HG02938 (cell line): ENCODE data around the gene PTPRN2.
"Not testable (repeated sequence)": the region's sequence is repeated elsewhere in the genome, so short reads cannot be mapped to it uniquely, and the experiment has no call there.

Experiments
- ATAC-seq: cut with Tn5 transposase; IDR thresholded peaks from one replicate; pipeline ENCODE4 v1.9.1; 2021; ENCODE audit warnings: mild to moderate bottlenecking, moderate library complexity; ENCODE audit not compliant: unreplicated experiment

PTPRN2 gene

GRCh38 chr7:157854066-157854891, 733.3 kb downstream of the PTPRN2 start:
- ATAC-seq = no peak

DNA sequence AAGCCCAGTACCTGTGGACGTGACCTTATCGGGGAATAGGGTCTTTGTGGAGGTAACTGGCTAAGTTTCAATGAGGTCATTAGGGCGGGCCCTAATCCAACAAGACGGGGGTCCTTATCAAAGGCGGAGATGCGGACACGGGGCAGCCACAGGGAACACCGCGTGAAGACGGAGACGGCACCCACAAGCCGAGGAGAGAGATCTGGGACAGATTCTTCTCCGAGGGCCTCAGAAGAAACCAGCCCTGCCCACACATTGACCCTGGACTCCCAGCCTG, 733.9 kb downstream of the PTPRN2 start:
- ATAC-seq = no peak

- no peak for ATAC-seq
Observed at GRCh38 chr7:157853076-157853788, 734.4 kb downstream of the PTPRN2 start.

DNA sequence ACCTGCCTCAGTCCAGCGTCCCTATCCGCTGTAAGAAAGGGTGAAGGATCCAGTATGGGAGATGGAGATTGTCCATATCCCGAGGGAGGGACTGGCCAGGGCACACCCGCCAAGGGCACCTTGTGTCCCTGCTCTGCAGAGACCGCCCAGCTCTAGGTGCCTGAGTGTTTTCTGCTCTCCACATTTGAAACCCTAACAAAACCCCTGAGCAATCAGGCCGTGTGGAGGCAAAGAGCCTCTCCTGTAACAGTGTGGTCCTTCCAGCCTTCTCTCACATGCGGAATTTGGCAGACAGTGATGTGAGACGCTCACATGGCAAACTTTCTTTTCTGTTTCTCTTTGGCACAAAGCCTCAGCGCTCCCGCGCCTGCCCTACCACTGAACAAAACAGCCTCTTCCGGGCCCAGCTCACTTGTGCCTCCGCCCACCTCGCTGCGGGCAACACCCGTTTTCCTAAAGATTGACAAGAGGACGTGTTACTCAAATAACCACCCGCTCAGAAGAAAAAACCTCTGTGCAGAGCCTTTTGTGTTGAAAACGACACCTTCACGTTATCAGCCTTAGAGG, 736.0 kb downstream of the PTPRN2 start:
- no peak for ATAC-seq

DNA sequence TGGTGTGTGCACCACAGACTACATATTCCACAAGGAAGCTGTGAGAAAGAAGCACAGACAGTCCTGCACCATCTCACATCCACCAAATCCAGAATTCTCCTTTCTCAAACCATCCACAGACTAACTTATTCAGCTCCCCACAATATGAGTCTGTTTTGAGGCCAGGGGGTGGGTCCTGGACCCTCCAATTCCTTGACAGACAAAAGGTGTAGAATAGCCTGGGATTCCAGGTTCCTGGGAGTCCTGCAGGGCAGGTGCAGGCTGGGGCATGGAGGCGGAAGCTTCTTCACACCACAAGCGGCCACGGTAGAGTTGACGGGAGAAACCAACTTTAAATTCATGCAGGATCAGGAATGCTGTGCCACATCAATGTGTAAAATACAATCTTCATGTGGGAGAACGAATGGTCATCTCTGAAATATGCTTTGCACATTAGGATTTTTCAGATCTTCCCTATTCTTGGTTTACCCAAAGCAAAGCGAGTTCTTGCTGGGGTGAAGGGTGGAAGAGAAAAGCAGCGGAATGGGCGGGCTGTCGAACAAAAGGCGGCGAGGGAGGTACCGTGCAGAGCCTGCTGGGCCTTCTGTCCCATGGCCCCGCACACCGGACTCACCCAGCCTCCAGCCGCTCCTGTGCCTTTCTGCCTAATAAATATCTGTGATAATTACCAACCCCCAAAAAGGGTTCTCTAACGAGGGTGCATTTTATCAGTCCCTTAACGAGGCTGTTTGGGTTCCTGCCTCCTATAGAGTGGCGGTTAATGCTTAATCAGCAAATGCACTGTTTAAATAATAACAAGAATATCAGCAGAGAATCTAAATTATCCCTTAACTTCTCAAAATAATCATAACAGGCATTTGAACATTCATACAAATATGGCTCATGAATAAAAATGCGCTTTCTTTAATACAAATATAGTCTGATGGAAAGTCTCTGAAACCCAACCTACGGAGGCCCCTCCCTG, 736.9 kb downstream of the PTPRN2 start:
- no peak for ATAC-seq

DNA sequence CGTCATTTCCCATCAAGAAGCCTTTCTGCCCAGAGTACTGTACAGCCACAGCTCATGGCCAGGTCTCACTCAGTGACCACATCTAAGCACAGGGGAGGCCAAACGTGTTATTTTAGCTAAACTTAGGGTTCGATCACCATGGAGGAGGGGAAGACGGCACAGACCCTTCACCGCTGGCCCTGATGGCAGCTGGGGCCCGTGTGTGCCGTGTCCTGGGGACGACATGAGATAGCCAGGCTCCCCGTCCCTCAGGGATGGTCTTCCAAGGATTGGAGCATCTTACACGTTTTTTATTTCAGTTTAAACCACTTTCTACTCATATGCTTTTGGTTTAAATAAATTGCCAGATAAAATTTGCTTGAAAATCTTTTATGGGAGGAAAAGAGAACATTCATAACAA, 737.9 kb downstream of the PTPRN2 start:
- ATAC-seq = no peak

DNA sequence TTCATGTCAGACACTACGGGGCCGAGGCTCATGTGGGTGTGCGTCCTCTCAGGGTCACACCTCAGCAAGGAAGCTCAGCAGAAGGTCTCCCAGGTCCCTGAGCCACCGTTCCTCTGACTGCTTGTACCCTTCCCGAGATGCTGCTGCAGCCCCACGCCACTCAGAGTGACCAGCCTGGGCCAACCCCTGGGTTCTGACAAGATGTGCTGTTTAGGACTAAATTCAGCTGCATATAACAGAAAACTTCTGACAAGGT, 738.4 kb downstream of the PTPRN2 start:
- ATAC-seq = no peak

GRCh38 chr7:157848508-157849340, 738.9 kb downstream of the PTPRN2 start:
- no peak for ATAC-seq

GRCh38 chr7:157847756-157848487, 739.7 kb downstream of the PTPRN2 start:
- ATAC-seq = not testable (repeated sequence)

GRCh38 chr7:157846746-157847145, 740.9 kb downstream of the PTPRN2 start:
- not testable (repeated sequence) for ATAC-seq

DNA sequence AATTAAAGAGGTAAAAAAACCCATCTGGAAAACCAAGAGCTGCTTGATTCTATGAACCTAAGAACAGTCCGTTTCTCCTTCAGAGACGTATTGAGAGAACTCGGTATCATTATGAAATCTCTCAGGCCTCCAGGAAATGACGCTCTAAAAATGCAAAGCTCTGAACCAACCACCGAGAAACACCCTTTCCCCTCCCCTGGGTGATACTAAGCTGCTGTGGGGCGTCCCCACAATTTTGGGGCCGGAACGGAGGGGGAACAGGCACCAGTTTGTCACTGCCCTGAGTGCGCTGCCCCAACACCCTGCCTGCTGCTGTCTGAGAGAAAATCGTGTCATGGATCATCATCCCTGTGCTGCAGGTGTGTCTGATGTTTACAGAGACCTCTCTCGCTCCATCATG, 741.4 kb downstream of the PTPRN2 start:
- no peak for ATAC-seq

DNA sequence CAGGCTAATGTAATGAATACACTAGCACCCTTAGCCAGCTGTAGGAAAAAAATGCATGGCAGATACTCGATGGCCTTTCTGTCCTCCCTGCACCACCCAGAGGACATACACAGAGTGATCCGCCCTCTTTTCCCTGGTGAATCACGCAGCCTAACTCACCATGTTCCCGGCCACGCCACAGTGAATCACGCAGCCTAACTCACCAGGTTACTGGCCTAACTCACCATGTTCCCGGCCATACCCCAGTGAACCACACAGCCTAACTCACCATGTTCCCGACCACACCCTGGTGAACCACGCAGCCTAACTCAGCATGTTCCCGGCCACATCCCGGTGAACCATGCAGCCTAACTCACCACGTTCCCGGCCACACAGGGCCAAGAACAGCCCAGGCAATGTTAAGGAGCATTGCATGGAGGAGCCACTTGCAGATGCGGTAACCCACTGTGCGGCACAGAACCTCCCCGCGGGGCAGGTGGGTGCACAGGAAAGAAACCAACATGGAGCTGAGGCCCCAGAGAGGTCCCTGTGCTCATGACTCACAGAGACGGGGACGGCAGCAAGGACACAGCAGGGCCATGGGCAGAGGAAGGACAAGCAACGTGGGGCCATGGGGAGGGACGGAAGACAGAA, 742.3 kb downstream of the PTPRN2 start:
- no peak for ATAC-seq

GRCh38 chr7:157844611-157845010, 743.0 kb downstream of the PTPRN2 start:
- no peak for ATAC-seq

- ATAC-seq = no peak
Observed at GRCh38 chr7:157844141-157844540, 743.5 kb downstream of the PTPRN2 start.

- ATAC-seq = no peak
Observed at GRCh38 chr7:157843336-157844140, 744.1 kb downstream of the PTPRN2 start.

DNA sequence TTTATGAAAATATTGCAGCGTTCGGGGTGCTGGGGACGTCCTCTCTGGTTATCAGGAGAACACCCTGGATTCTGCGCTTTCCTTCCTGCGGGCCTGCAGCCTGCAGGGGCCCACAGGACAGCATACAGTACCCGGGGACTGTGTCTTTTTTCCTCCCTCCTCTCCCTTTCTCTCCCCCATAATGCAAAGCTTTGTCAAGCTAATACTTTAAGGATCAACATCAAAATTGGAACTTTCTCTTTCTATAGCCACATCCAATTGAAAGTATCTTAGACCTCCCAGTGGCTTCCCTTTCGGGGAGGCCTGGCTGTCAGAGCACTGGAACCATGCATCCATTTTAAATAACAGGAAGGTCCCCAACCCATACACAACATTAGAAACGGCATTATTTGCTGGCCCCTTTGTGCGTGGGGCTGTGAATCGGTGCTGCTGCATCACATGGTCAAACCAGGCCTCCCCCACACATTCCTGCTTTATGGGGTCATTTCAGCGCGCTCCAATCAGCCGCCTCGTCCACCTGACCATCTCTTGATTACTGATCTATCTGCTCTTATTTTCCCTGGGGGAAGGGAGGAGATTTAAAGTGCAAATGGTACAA, 745.8 kb downstream of the PTPRN2 start:
- ATAC-seq = no peak

DNA sequence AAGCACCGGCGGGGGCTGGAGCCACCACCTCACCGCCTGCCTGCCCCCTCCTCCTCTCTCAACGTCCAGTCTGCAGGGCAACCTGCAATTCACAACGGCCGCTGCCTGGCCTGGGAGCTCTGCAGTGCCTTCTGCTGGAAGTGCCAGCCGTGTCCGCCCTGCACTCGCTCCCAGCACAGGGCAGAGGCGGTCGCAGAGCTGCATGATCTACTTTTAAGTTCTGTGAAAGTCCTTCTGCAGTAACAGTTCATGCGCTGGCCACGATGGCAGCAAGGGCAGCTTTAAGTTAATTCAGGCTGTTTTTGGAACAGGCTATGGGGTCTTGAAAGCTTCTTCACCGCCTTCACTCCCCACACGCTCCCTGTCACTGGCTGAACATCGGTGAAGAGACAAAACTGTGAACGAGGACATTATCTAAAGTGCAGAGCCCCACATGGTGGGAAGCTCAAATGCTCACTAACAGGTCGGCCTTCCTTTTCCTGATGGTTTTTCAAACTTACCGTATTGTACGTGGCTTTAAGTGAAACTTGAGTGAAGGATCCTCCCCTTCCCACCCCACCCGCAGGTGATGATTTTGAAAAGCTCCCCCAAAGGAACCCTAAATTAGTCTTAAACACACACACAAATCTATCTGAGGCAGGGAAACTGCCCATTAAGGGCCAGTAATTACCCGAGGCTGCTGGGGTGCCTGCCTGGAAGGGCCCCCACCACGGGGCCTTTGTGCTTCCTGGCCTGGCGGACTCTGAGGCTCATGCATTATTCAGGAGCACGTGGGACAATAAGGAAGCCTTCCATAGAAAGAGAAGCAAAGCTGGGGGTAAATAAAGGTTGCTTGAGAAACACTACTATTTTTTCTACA, 746.5 kb downstream of the PTPRN2 start:
- no peak for ATAC-seq
